Smooth muscle cell (in vitro differentiated cells): Measurements from ENCODE around the gene ZNF189. TPM values are rescaled to one million over a fixed set of nuclear protein-coding genes. Genes with fewer than 3 reads are reported as not detected.

Experiments used
- DNase-seq: peaks from one replicate; lab custom pipeline; 2025; ENCODE audit not compliant: unreplicated experiment; lab: John Stamatoyannopoulos, UW
- H2AFZ ChIP-seq: fragments of 200-600 bp; sonication (generic); 2 replicates; pipeline ENCODE4 v1.6.0; 2016; ENCODE audit warnings: antibody characterized with exemption, low read depth, mild to moderate bottlenecking
- H3F3A ChIP-seq: fragments of 200-600 bp; sonication (generic); 2 replicates; pipeline ENCODE4 v1.6.0; 2017; ENCODE audit warnings: antibody characterized with exemption, low read depth
- H3K27ac ChIP-seq: fragments of 200-600 bp; sonication (generic); 2 replicates; pipeline ENCODE4 v1.5.1; 2016; ENCODE audit warnings: low read depth, mild to moderate bottlenecking
- H3K27me3 ChIP-seq: fragments of 200-600 bp; sonication (generic); 2 replicates; pipeline ENCODE4 v1.6.1; 2016; ENCODE audit warnings: low read depth, mild to moderate bottlenecking
- H3K36me3 ChIP-seq: fragments of 200-600 bp; sonication (generic); 2 replicates; pipeline ENCODE4 v1.5.1; 2016; ENCODE audit warnings: low read depth
- H3K4me1 ChIP-seq: fragments of 200-600 bp; sonication (generic); 2 replicates; pipeline ENCODE4 v1.5.1; 2016; ENCODE audit warnings: low read depth
- H3K4me2 ChIP-seq: fragments of 200-600 bp; sonication (generic); 2 replicates; pipeline ENCODE4 v1.6.0; 2016; ENCODE audit warnings: mild to moderate bottlenecking
- H3K4me3 ChIP-seq: fragments of 200-600 bp; sonication (generic); 2 replicates; pipeline ENCODE4 v1.5.1; 2016; ENCODE audit warnings: mild to moderate bottlenecking
- H3K79me2 ChIP-seq: fragments of 200-600 bp; sonication (generic); 2 replicates; pipeline ENCODE4 v1.6.0; 2016; ENCODE audit warnings: low read depth, mild to moderate bottlenecking
- H3K9ac ChIP-seq: fragments of 200-600 bp; sonication (generic); 2 replicates; pipeline ENCODE4 v1.6.0; 2016; ENCODE audit warnings: low read depth
- H3K9me3 ChIP-seq: fragments of 200-600 bp; sonication (generic); replicated peaks from 2 replicates; pipeline ENCODE4 v1.5.1; 2016; ENCODE audit warnings: low read depth
- H4K20me1 ChIP-seq: fragments of 200-600 bp; sonication (generic); 2 replicates; pipeline ENCODE4 v1.6.0; 2016; ENCODE audit warnings: low read depth
- WGBS: methylation state at CpG from one replicate; pipeline ENCODE4 v1.1.7; 2016; ENCODE audit warnings: low lambda C conversion rate; 5-methylcytosine and 5-hydroxymethylcytosine counted together
- polyA plus RNA-seq: library from polyadenylated mRNA; unstranded; fragments of >200 nt; fragmentation: Nextera tagmentation; extraction: Ambion mirVana; gene quantifications from 2 replicates; pipeline ENCODE4 v1.2.1, GENCODE V29; 2016
- total RNA-seq: library from RNA; depleted of rRNA; stranded (reverse); fragments of >200 nt; gene quantifications from 2 replicates; pipeline ENCODE4 v1.2.3, GENCODE V29; 2014
- TF ChIP-seq, protein P1 (sequence below): fragments of 200-600 bp; sonication (generic); IDR thresholded peaks from 2 replicates; pipeline ENCODE4 v1.5.1; 2017; ENCODE audit warnings: borderline replicate concordance, mild to moderate bottlenecking, antibody characterized with exemption; ENCODE audit not compliant: insufficient read depth, poor library complexity, severe bottlenecking

Gene ZNF189
- total and polyA plus RNA-seq, 2 experiments from 2014 or later, result 2.7 to 12.9 TPM

DNA sequence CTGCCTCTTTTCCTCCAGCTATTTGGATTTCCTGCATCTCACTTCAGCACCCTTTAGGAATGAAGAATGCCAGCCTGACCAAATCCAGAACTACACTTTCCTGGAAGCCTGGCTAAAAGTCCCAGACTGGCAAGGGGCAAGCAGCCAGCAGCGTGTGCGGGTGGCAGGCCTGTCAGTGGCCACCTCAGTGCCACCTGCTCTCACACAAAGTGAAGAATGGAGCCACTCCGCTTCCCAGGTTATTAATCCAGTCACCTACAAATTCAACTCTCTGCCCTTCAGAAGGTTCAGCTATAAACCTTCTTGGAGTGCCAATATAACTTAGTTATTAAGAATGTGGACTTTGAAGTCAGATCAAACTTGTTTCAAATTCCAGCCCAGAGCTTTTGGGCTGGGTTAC is 43.7 kb downstream of the ZNF189 start:
- no peak for DNase-seq
- H3K4me3 ChIP-seq, result no peak overlapping the region
- no peaks in the 10 kb centered on the region for H3K36me3 ChIP-seq
- no peaks in the 10 kb centered on the region for H3K79me2 ChIP-seq
- 94% methylated on average over 3 of the region's 3 CpGs for WGBS
- no peak overlapping the region for H3K9ac ChIP-seq
- H3K27me3 ChIP-seq, result no peaks in the 10 kb centered on the region
- no peak overlapping the region for H3K27ac ChIP-seq
- no peaks in the 10 kb centered on the region for H4K20me1 ChIP-seq
- no peak overlapping the region for H3K4me2 ChIP-seq
- H3F3A ChIP-seq, result no peaks in the 10 kb centered on the region
- H3K9me3 ChIP-seq, result no peaks in the 10 kb centered on the region
- TF ChIP-seq, protein P1, sequence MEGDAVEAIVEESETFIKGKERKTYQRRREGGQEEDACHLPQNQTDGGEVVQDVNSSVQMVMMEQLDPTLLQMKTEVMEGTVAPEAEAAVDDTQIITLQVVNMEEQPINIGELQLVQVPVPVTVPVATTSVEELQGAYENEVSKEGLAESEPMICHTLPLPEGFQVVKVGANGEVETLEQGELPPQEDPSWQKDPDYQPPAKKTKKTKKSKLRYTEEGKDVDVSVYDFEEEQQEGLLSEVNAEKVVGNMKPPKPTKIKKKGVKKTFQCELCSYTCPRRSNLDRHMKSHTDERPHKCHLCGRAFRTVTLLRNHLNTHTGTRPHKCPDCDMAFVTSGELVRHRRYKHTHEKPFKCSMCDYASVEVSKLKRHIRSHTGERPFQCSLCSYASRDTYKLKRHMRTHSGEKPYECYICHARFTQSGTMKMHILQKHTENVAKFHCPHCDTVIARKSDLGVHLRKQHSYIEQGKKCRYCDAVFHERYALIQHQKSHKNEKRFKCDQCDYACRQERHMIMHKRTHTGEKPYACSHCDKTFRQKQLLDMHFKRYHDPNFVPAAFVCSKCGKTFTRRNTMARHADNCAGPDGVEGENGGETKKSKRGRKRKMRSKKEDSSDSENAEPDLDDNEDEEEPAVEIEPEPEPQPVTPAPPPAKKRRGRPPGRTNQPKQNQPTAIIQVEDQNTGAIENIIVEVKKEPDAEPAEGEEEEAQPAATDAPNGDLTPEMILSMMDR, result no peak
- no peak overlapping the region for H2AFZ ChIP-seq
- no peaks in the 10 kb centered on the region for H3K4me1 ChIP-seq

DNA sequence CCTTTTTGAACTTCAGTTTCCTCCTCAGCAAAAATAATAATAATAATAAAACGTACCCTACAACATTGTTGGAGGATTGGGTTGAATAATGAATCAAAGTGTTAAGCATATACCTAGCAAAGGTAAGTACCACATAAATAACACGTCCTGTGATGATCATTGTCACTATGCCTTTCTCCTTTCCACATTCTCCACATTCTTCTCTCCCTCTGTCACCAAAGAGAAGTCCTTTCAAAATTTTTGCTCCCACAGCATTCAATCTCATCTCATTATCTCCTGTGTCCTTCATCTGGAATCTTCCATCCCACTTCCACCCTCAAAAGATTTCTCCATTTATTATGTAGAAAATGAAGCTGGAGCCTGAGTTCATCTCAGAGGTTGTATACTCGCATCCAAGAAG is 44.1 kb downstream of the ZNF189 start:
- TF ChIP-seq, protein P1, result no peak
- H2AFZ ChIP-seq, result no peak overlapping the region
- no peaks in the 10 kb centered on the region for H3F3A ChIP-seq

DNA sequence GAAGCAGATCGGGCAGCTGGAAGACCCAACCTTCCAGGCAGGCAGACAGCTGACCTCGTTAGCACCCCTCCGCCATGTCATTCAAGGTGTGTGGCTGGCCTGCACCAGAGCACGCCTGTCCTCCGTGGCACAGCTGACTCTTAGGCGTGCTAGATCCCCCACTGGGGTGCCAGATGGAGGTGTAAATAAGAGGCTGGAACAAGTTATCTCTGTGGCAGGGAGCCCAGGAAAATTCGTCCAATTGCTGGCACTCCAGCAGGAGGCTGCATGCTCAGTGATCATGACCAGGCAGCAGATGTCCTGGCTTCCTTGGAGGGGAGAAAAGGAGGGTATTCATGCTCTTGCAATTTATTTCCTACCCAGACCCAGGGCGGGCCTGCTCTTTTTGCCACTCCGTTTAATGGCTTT is 44.7 kb downstream of the ZNF189 start:
- DNase-seq, result no peak
- no peak overlapping the region for H3K4me3 ChIP-seq
- no peaks in the 10 kb centered on the region for H3K79me2 ChIP-seq
- H3K27me3 ChIP-seq, result no peaks in the 10 kb centered on the region
- H3K36me3 ChIP-seq, result no peaks in the 10 kb centered on the region
- no peak overlapping the region for H2AFZ ChIP-seq
- no peaks in the 10 kb centered on the region for H3K9me3 ChIP-seq
- H3K9ac ChIP-seq, result no peak overlapping the region
- no peaks in the 10 kb centered on the region for H4K20me1 ChIP-seq
- no peak overlapping the region for H3K27ac ChIP-seq
- H3K4me2 ChIP-seq, result no peak overlapping the region
- no peaks in the 10 kb centered on the region for H3K4me1 ChIP-seq
- TF ChIP-seq, protein P1, result no peak
- WGBS, result 78% methylated on average over 9 of the region's 9 CpGs
- H3F3A ChIP-seq, result no peaks in the 10 kb centered on the region

More for the DNA sequence above, 44.1 kb downstream of the ZNF189 start:
- no peaks in the 10 kb centered on the region for H3K9me3 ChIP-seq
- no peak overlapping the region for H3K4me2 ChIP-seq
- DNase-seq, result no peak
- H3K79me2 ChIP-seq, result no peaks in the 10 kb centered on the region
- H3K27me3 ChIP-seq, result no peaks in the 10 kb centered on the region
- no peaks in the 10 kb centered on the region for H3K4me1 ChIP-seq
- no peak overlapping the region for H3K27ac ChIP-seq
- H3K36me3 ChIP-seq, result no peaks in the 10 kb centered on the region
- 65% methylated on average over 3 of the region's 3 CpGs for whole genome bisulfite sequencing
- no peaks in the 10 kb centered on the region for H4K20me1 ChIP-seq
- no peak overlapping the region for H3K9ac ChIP-seq
- H3K4me3 ChIP-seq, result no peak overlapping the region

DNA sequence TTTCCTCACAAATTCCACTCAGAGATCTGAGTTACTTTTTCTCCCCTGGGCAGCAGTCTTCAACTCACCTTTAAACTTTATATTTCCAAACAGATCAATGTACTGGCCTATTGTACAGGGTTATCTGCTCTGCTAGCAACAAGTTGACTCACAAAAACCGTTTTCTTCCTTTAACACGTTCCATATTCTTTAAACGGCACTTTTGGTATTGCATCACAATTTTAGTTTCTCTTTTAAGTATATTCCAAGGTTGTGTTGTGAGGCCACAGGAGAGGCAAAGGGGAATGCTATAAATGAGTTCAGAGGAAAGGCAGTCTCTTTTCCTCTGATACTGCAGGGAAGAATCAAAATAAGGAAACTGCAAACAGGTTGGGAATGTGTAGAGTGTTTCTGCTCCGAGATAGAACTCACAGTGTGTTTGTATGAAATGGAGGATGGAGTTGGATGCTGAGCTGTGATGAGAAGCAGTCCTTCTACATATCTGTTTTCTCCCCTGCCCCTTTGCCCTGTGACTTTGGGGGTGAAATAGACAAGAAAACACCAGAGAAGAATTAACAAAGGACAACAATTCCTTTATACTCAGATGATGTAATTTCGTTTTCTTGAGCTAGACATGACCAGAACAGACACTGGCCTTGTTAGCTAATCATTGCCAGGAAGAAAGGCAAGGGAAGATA is 46.8 kb downstream of the ZNF189 start:
- no peaks in the 10 kb centered on the region for H3K79me2 ChIP-seq
- WGBS, result 83% methylated on average over 5 of the region's 5 CpGs
- no peak overlapping the region for H3K4me2 ChIP-seq
- DNase-seq, result no peak
- H3K36me3 ChIP-seq, result no peaks in the 10 kb centered on the region
- H3K9ac ChIP-seq, result no peak overlapping the region
- H3K4me3 ChIP-seq, result no peak overlapping the region
- H3K27me3 ChIP-seq, result no peaks in the 10 kb centered on the region
- no peaks in the 10 kb centered on the region for H3K9me3 ChIP-seq
- no peaks in the 10 kb centered on the region for H3F3A ChIP-seq
- H3K27ac ChIP-seq, result no peak overlapping the region
- TF ChIP-seq, protein P1, result no peak
- no peaks in the 10 kb centered on the region for H3K4me1 ChIP-seq
- no peak overlapping the region for H2AFZ ChIP-seq
- H4K20me1 ChIP-seq, result no peaks in the 10 kb centered on the region
